Dedifferentiated amniotic fluid mesenchymal stem cell (primary cell): ENCODE results near the gene SH2D4B.
"Not testable (repeated sequence)": the region's sequence is repeated elsewhere in the genome, so short reads cannot be mapped to it uniquely, and the experiment has no call there.

ENCODE experiments used
- DNase-seq: peaks from one replicate; pipeline ENCODE4 v3.0.0-alpha.2; 2016; ENCODE audit errors: extremely low spot score

Gene SH2D4B

DNA sequence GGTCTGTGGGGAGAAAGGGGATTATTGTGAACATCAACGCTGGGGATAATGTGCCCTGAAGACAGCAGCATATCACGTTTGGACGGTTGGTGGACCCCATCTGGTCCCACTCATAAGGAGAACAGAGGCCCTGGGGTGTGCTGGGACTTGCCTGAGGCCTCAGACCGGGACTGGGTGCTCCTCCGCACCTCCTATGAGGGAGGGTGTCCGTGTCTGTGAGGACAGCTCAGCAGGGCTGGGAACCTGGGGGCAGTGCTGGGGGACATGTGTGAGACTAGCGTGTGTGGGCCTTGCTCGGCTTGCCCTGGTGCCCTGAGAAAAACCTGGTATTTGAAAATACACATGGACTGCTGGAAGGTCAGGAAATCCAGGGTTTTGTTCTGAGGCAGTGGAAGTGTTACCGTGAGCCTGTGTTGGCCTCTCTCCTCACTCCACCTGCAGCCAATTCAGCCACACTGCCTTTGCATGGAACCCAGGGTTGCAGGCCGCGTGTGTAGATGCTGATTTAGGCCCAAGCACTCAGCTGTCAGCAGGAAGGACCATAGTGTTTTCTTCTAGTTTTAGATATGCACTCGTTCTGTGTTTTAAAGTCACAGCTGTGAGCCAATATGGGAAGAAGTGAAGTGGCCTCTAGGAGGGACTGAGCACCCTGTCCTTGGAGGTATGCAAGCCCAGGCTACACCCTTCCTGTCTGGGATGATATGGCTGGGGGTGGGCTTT lies 13.4 kb upstream of the SH2D4B start:
- DNase-seq: no peak

DNA sequence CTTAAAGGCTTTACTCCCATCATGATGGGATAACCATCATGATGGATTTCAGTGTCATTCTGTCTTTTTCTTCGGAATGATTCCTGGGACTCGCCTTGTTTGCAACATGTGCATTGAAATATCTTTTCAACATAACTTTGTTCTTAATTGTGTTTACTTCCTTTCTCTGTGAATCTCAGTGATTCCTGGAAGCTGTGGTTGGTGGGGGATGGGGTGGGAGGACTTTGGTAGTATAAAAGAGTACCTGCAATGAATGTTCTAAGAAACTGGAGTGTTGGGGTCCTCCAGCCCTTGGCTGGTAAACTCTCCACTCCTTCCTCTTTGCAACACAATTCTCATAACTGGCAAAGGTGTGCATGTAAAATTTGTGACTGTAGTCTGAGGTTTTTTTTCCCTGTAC lies 11.5 kb upstream of the SH2D4B start:
- DNase-seq: no peak

DNA sequence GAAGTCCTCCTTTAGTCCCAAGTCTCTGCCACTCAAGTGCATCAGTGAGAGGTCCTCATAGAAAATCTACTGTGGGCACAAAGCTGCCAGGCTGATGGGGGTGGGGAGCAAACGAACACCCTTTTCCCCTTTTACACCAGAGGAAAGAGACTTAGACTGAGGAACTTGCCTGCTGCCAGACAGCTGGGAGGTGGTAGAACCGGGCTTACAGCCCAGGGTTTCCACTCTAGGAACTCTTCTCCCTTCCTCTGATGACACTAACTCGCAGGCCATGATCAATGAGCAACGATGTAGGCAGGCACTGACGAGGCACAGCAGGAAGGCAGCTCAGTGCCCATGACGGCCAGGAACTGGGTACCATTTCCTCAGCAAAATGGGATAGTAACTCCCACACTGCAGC lies 11.0 kb upstream of the SH2D4B start:
- DNase-seq: no peak

- DNase-seq: no peak
Measured at GRCh38 chr10:80528185-80528700, 9.5 kb upstream of the SH2D4B start.

GRCh38 chr10:80528901-80529300 lies 8.8 kb upstream of the SH2D4B start:
- no peak for DNase-seq

DNA sequence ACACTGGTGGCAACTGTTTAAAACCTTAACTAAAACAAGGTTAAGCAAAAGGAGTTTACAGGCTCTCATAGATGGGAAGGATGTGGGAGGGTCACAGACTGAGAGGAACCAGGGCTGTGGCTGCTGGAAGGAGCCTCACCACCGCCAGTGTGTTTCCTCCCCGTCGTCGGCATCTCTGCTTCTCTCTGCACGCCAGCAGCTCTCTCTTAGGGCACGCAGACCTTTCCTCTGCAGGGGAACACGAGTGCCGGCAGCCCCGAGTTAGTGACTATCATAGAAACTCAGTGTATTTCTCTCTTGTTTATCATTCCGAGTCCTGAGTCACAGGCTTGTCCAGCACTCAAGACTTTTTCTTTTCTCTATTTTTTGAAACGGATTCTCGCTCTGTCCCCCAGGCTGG lies 8.1 kb upstream of the SH2D4B start:
- DNase-seq: no peak

DNA sequence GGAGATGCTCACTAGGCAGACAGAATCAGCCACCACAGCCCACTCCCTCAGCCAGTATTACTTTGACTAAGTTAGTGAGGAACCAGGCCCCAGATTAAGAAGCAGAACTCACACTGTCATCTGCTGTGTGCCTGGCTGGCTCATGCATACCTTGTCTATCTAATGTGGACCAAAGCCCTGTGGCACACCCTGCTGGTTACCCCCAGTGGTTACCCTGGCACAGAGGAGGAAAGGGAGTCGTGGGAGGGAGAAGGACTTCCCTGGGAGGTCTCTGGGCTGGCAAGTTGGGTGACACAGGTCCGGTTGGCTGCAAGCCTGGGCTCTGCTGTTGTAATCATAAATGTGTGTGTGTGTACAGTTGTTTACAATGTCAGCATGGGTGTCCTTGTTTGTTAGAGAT lies 7.5 kb upstream of the SH2D4B start:
- DNase-seq: no peak

DNA sequence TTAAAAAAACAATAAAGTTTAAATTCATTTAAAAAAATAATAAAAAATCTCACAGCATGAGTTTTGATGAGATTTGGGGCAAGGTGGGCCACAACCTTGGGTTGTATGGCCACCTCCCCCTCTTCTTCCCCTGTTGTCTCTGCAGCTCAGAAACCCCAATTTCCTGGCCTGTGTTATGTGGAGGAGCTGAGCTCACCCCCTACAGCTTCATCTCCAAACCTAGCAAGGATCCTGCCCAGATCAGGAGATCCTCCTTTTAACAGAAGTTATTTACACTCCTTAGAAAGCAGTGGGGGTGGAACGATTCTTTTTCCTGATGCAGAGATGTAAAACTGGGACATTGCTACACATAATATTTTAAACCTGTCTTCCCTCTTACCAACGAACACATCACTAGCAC lies 6.9 kb upstream of the SH2D4B start:
- DNase-seq: no peak

GRCh38 chr10:80532571-80532970 lies 5.1 kb upstream of the SH2D4B start:
- DNase-seq: no peak

GRCh38 chr10:80534059-80534458 lies 3.6 kb upstream of the SH2D4B start:
- DNase-seq: not testable (repeated sequence)

DNA sequence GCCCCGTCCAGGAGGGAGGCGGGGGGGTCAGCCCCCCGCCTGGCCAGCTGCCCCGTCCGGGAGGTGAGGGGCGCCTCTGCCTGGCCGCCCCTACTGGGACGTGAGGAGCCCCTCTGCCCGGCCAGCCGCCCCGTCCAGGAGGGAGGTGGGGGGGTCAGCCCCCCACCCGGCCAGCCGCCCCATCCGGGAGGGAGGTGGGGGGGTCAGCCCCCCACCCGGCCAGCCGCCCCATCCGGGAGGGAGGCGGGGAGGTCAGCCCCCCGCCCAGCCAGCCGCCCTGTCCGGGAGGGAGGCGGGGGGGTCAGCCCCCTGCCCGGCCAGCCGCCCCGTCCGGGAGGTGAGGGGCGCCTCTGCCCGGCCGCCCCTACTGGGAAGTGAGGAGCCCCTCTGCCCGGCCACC lies 3.1 kb upstream of the SH2D4B start:
- DNase-seq: not testable (repeated sequence)

DNA sequence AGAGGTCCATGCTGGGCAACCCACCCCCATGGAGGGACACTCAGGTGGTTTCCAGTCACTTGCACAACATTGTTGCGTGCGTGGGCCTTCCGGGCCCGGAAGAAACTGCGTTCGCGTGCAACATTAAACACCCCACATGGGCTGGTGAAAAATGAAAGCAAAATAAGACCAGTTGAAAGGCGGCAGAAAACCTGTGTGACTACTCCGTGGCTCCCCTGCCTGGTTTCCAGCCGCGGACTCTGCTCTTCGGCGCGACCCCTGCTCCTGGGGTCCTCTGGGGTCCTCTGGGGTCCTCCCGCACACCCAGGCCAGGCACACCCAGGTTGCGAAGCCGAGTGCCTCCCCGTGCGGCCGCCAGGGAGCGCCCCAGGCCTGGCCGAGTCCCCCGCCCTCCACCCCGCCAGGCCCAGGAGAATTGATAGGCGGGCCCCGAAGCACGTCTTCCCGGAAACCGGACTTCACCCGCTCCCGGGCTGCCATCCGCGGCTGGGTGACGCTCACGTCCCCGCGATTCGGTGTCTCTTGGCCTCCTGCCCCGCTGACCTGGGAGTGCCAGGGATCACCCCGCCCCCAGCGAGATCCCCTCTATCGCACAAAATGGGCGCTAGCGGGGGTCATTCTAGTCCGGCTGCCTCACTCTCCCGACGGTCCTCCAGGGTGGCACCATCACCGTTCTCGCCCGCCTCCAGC lies 1.9 kb upstream of the SH2D4B start:
- no peak for DNase-seq

DNA sequence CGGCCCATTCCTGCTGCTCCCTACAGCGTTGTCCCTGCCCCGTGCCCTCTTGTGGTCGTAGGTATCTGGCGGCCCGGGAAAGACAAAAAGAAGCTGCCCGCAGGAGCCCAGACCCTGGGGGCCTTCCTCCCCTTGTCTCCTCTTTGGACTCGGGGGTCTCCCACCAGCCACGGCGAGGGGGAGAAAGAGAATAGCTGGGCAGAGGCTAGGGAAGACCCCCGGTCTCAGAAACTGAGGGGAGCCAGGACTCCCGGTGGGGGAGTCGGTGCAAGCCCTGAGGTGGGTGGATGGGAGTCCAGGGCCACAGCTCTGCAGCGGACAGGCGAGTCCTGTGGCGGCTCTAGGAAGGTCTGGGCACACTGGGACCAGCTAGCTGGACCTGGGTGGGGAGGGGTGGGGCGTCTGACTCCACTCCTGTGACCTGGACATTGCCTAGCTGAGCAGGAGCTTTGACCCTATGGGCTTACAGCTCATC lies 1.3 kb upstream of the SH2D4B start:
- DNase-seq: no peak

GRCh38 chr10:80537086-80537735 lies 491 bp upstream of the SH2D4B start:
- DNase-seq: no peak

DNA sequence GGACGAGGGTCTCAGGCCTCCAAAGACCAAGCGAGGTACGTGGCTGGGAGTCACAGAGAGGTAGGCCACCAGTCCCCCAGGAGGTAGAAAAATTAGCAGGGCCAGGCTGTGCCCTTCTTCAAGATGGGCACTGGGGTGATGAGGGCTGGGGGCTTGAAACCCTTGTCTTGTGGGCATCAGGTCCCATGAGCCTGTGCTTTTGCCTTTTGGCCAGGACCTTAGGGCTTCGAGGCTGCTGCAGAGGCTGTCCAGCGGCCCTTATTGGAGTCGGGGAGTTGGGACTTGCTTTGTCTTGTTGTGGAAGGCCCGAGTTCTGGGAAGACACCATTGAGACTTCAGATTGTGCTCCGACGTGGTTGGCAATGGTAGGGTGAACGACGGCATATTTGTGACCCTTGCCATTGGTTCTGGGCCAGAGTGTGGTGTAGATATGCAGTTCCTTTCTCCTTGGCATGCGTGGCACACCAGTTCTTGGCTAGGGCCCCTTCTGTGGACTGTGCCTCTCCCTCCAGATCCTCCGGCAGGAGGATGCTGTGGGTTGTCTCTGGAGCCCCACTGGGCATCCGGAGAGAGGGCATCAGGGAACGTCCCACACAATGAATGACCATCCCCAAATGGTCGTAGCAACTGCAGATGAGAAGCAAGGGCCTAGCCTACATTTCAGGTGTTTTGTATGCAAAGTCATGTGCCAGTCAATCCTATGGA lies 931 bp downstream of the SH2D4B start:
- no peak for DNase-seq

DNA sequence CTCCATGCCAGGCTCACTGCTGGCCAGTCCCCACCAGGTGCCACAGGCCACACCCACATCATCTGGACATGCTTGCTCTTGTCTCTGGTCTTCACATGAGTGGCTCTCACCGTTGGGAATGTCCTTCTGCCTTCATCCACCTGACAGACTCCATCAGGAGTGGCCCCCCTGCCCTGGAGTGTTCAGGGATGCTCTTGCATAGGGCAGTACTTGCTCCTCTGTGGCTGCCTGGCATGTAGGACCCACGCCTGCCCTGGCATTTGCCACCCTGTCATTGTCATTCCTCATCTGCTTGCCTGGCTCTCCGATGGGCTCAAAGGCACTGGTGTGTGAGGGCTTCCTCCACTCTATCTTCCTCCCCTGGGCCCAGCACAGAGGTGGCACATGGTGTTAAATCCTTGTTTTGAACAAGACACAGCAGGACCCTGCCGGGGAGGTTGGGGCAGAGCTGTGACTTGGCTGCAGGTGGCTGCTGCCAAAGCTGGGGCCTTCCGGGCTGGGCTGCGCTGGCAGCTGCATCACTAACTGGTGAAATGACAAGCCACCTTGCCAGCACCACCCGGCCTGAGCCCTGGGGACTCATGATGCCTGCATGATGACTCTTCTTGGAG lies 1.8 kb downstream of the SH2D4B start:
- no peak for DNase-seq

GRCh38 chr10:80540136-80540535 lies 2.4 kb downstream of the SH2D4B start:
- no peak for DNase-seq

- no peak for DNase-seq
Measured at GRCh38 chr10:80540618-80540980, 2.9 kb downstream of the SH2D4B start.

- no peak for DNase-seq
Measured at GRCh38 chr10:80540981-80541750, 3.5 kb downstream of the SH2D4B start.

DNA sequence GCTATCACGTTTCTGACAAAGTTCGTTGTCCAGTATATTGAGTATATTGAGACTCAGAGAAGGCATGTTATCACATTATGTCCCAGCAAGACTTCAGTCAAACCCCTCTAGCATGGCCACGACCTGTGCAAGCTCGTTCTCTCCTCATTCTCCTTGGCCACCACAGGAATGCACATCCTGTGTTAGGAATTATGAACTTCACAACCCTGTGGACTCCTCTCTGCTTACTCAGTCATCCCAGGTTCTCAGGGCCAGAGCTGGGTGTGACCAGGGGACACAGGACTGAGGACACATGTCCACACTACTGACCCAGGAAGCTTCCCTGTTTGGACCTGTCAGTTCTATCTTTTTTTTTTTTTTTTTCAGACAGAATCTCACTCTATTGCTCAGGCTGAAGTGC lies 4.4 kb downstream of the SH2D4B start:
- no peak for DNase-seq
